Fibroblast of lung (primary cell): ENCODE measurements around the gene HEPN1. TPM values are rescaled to one million over a fixed set of nuclear protein-coding genes. Genes with fewer than 3 reads are reported as not detected.
A peak's percentile ranks its signal among the peaks of the same experiment; 100 is the strongest.

ENCODE experiments used
- DNase-seq, 2 donors: peaks; one replicate each; pipeline versions ENCODE4 v3.0.0 to v3.0.0-alpha.2; 2010; ENCODE audit warnings: low read depth in 2 of 2
- H2AFZ ChIP-seq: 2 replicates; pipeline ENCODE4 v1.5.1; 2012; ENCODE audit warnings: low read length, control low read depth, inconsistent platforms
- H3K27ac ChIP-seq: 2 replicates; pipeline ENCODE4 v1.5.1; 2011; ENCODE audit warnings: low read length, control low read depth; ENCODE audit not compliant: insufficient read depth
- H3K27me3 ChIP-seq: 2 replicates; pipeline ENCODE4 v1.5.1; 2011; ENCODE audit warnings: mild to moderate bottlenecking, low read length; ENCODE audit not compliant: control insufficient read depth, insufficient read depth
- H3K36me3 ChIP-seq: 2 replicates; pipeline ENCODE4 v1.5.1; 2011; ENCODE audit warnings: low read length; ENCODE audit not compliant: control insufficient read depth, insufficient read depth
- H3K4me1 ChIP-seq: 2 replicates; pipeline ENCODE4 v1.5.1; 2011; ENCODE audit warnings: low read length; ENCODE audit not compliant: control insufficient read depth, insufficient read depth; ENCODE audit errors: extremely low read depth
- H3K4me2 ChIP-seq: 2 replicates; pipeline ENCODE4 v1.5.1; 2011; ENCODE audit warnings: low read length, control low read depth; ENCODE audit not compliant: insufficient read depth; ENCODE audit errors: extremely low read depth
- H3K4me3 ChIP-seq, 4 experiments: fragments of 200-600 bp in 1 of 4; sonication (generic) in 1 of 4; replicated peaks in 1 of 4; 2 replicates each; pipeline ENCODE4 v1.5.1; 2011 to 2016; ENCODE audit warnings: low read length in 4 of 4, low read depth in 3 of 4, mild to moderate bottlenecking in 3 of 4, control low read depth in 2 of 4, inconsistent platforms in 1 of 4, mixed read lengths in 1 of 4; ENCODE audit not compliant: insufficient read depth in 1 of 4; ENCODE audit errors: control extremely low read depth in 1 of 4
- H3K79me2 ChIP-seq: 2 replicates; pipeline ENCODE4 v1.5.1; 2012; ENCODE audit warnings: mild to moderate bottlenecking, low read length, inconsistent platforms; ENCODE audit not compliant: control insufficient read depth, insufficient read depth
- H3K9ac ChIP-seq: 2 replicates; pipeline ENCODE4 v1.5.1; 2011; ENCODE audit warnings: mild to moderate bottlenecking, low read length, control low read depth; ENCODE audit not compliant: insufficient read depth
- H3K9me3 ChIP-seq: 2 replicates; pipeline ENCODE4 v1.5.1; 2012; ENCODE audit warnings: low read depth, low read length; ENCODE audit not compliant: control insufficient read depth, insufficient read depth
- H4K20me1 ChIP-seq: 2 replicates; pipeline ENCODE4 v1.5.1; 2011; ENCODE audit warnings: low read length; ENCODE audit not compliant: control insufficient read depth, insufficient read depth; ENCODE audit errors: extremely low read depth
- CTCF ChIP-seq, 2 donors: IDR thresholded peaks in 1 of 2; conservative IDR thresholded peaks in 1 of 2; 1 replicate in 1 of 2; 2 replicates in 1 of 2; pipeline ENCODE4 v1.5.1; 2011 to 2012; ENCODE audit warnings: low read length in 2 of 2, control low read depth in 1 of 2, inconsistent platforms in 1 of 2, low read depth in 1 of 2, mild to moderate bottlenecking in 1 of 2
- EZH2 ChIP-seq: IDR thresholded peaks from 2 replicates; pipeline ENCODE4 v1.5.1; 2012; ENCODE audit warnings: low read length, control low read depth, mild to moderate bottlenecking; ENCODE audit errors: missing control alignments
- polyA plus RNA-seq, 2 donors: library from polyadenylated mRNA; depleted of rRNA in 1 of 2; stranded (reverse) in 1 of 2; unstranded in 1 of 2; fragments of >200 nt; gene quantifications; 2 replicates each; pipeline ENCODE4 v1.2.1, GENCODE V29; 2011 to 2012; ENCODE audit warnings: missing spikeins in 1 of 2
- total RNA-seq: library from RNA; depleted of rRNA; stranded (reverse); fragments of >200 nt; gene quantifications from 2 replicates; pipeline ENCODE4 v1.2.1, GENCODE V29; 2014

HEPN1 gene
- total and polyA plus RNA-seq, 2 donors (not counting 1 experiment from before 2014, with no cell fraction given): not detected

- no peaks in the 10 kb centered on the region for H3K9me3 ChIP-seq
- no peak overlapping the region for H3K27ac ChIP-seq
- H4K20me1 ChIP-seq: no peaks in the 10 kb centered on the region
- H3K4me1 ChIP-seq: peaks cover 2% of the 10 kb centered on the region
- no peak overlapping the region for H3K9ac ChIP-seq
- H3K27me3 ChIP-seq: peaks cover 36% of the 10 kb centered on the region
- DNase-seq: no peak
- no peak overlapping the region for H3K4me2 ChIP-seq
- H3K79me2 ChIP-seq: no peaks in the 10 kb centered on the region
- no peaks in the 10 kb centered on the region for H3K36me3 ChIP-seq
- H3K4me3 ChIP-seq: no peak overlapping the region
- TF ChIP-seq EZH2 (no peak), CTCF (conservative IDR thresholded peaks at IDR 0.05 in 1 of 2, IDR thresholded peaks at IDR 0.05 in 1 of 2; ENCODE audit: low read depth in 1 of 2, low read length in 2 of 2) (no peak)
- no peak overlapping the region for H2AFZ ChIP-seq
These were observed 45.1 kb upstream of the HEPN1 start for GRCh38 chr11:124873951-124874350.

GRCh38 chr11:124874571-124875255 is 44.3 kb upstream of the HEPN1 start:
- TF ChIP-seq CTCF (conservative IDR thresholded peaks at IDR 0.05 in 1 of 2, IDR thresholded peaks at IDR 0.05 in 1 of 2; ENCODE audit: low read depth in 1 of 2, low read length in 2 of 2): no peak
- TF ChIP-seq EZH2: no peak
- Histone ChIP-seq H3K9ac (no peak overlapping the region), H2AFZ (no peak overlapping the region), H3K4me2 (no peak overlapping the region), H3K79me2 (no peaks in the 10 kb centered on the region), H3K27ac (no peak overlapping the region), H3K9me3 (no peaks in the 10 kb centered on the region), H3K4me1 (peaks cover 2% of the 10 kb centered on the region), H3K36me3 (no peaks in the 10 kb centered on the region), H4K20me1 (no peaks in the 10 kb centered on the region), H3K4me3 (no peak overlapping the region), H3K27me3 (peaks cover 28% of the 10 kb centered on the region)
- no peak for DNase-seq

- Histone ChIP-seq H3K79me2 (no peaks in the 10 kb centered on the region), H3K4me2 (peak overlapping the region; percentile 23), H3K27me3 (peaks cover 22% of the 10 kb centered on the region), H3K36me3 (no peaks in the 10 kb centered on the region), H3K4me1 (peaks cover 2% of the 10 kb centered on the region), H3K9ac (no peak overlapping the region), H3K9me3 (no peaks in the 10 kb centered on the region), H2AFZ (no peak overlapping the region), H3K4me3 (peak overlapping the region in 2 of 4 experiments; percentile 51 to 66), H4K20me1 (no peaks in the 10 kb centered on the region), H3K27ac (no peak overlapping the region)
- no peak for TF ChIP-seq EZH2
- no peak for TF ChIP-seq CTCF (conservative IDR thresholded peaks at IDR 0.05 in 1 of 2, IDR thresholded peaks at IDR 0.05 in 1 of 2; ENCODE audit: low read depth in 1 of 2, low read length in 2 of 2)
- DNase-seq: no peak
These were observed 43.6 kb upstream of the HEPN1 start for GRCh38 chr11:124875401-124875800.
